Right lung (tissue), 5 donors: ENCODE data around the gene CALML5. TPM values are rescaled to one million over a fixed set of nuclear protein-coding genes. Genes with fewer than 3 reads are reported as not detected.
"Not testable (repeated sequence)": the region's sequence is repeated elsewhere in the genome, so short reads cannot be mapped to it uniquely, and the experiment has no call there.

Experiments used
- DNase-seq, 2 donors: peaks; one replicate each; pipeline ENCODE4 v3.0.0-alpha.2; 2013
- polyA plus RNA-seq, 5 donors: library from polyadenylated mRNA; unstranded; fragments of 120-200 nt; gene quantifications; one replicate each; pipeline versions ENCODE4 v1.2.1 to v1.2.3, GENCODE V29; 2013; ENCODE audit warnings: inconsistent platforms in 1 of 5, low replicate concordance in 1 of 5; ENCODE audit not compliant: insufficient read length in 5 of 5, insufficient read depth in 1 of 5

The CALML5 gene
- polyA plus RNA-seq, 5 donors = not detected

DNA sequence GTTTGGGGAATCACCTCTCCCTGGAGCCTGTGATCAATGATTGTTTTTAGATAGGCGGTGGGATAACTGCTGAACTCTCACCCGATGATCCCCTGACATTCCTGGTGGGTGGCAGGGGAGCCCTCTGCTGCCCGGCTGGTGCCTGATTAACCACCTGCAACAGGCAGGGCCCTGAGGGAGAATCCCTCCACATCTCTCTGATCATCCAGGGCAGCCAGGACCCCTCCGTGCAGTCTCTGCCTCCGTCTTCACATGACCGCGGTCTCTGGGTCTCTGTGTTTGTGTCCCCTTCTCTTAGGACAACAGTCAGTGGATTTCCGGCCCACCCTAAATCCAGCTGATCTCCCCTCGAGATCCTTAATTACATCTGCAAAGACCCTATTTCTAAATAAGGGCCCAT is 17.4 kb downstream of the CALML5 start:
- no peak for DNase-seq

DNA sequence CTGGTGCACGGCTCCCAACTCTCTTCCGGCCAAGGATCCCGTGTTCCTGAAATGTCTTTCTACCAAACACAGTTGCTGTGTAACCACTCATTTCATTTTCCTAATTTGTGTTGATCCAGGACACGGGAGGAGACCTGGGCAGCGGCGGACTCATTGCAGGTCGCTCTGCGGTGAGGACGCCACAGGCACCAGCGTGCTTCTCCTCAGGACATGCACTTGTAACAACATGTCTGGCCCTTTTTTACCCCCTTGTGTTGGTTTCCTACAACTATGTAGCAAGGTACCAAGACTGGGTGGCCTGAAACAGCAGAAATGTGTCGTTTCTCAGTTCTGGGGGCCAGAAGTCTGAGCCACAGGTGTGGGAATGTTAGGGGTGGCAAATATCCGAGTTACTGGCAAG is 18.2 kb downstream of the CALML5 start:
- DNase-seq = no peak

DNA sequence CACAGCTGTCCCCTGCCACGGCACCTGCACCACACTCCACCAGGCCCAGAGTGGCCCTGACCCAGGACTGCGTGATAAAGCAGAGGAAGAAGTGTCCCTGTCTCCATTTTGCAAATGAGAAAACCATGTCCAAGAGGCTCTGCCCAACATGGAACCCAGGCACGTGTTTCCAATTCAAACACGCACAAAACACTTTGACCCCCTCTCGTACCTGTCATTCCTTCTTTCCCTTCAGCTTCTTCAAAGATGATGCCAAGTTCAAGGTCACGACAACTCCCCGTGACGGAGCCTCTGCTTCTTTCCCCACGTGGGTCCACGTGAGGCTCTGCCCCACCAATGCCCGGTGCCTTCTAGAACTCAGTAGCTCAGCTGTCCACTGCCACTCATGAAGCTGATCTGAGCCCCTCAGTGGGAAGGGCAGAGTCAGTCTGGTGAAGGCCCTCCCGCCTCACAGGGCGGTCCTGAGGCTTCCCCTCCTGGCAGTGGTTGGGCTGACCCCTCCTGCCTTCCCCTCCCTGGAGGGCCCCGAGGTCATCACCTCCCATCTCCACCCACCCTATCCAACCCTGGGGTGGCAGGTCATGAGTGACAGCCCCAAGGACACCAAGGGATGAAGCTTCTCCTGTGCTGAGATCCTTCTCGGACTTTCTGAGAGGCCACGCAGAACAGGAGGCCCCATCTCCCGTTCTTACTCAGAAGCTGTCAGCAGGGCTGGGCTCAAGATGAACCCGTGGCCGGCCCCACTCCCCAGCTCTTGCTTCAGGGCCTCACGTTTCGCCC is 19.0 kb downstream of the CALML5 start:
- DNase-seq = no peak

DNA sequence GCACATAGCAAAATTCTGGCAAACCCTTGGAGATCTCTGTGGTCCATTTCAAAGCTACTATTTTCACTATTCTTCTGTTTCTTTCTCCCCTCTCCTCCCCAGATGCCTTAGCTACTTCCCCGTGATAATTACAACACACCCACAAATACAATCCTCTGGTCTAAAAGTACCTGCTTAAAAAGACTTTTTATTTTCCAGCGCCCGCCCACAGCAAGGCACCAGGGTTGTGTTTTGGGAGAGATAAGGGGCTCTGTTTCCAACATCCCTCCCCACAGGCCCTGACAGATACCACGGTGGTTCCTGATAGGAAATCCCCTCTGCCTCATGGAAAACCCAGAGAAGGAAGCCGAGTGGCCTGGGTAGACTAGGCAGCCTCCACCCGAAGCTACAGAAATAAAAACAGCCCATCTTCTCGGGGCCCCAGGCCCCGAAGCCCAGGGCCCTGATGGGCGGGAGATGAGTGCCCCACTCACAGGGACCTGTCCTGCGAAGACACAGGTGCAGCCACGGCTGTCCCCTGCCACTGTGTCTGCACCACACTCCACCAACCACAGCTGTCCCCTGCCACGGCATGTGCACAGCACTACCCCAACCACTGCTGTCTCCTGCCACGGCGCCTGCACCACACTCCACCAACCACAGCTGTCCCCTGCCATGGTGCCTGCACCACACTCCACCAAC is 19.7 kb downstream of the CALML5 start:
- DNase-seq = no peak

DNA sequence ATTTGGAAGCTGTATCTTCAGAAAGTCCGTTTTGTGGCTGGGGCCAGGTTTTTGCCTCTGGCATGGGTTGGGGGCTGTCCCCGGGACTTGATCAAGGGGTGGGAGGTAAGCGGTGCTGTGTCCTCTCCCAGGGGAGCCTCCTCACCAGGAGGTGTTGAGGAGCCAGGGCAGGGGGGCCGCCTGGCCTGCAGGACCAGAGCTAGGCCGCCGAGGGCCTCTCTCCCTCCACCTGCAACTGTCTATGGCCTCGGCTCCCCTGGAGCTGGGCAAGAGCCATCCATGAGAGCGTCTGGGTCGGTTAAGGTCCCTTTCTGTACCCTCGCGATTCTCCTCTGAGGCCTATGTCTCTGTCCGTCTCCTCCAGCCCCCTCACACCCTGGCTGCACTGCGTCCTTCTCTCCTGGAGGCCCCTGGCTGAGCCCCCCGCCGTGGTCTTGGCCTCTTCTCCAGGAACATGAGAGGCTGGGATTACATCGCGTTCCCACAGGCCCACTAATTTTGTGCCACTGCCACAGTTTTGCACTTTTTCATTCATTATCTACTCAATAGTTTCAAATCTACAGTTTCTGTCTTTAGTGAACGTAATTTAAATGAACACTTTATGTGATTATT is 20.6 kb downstream of the CALML5 start:
- no peak for DNase-seq

DNA sequence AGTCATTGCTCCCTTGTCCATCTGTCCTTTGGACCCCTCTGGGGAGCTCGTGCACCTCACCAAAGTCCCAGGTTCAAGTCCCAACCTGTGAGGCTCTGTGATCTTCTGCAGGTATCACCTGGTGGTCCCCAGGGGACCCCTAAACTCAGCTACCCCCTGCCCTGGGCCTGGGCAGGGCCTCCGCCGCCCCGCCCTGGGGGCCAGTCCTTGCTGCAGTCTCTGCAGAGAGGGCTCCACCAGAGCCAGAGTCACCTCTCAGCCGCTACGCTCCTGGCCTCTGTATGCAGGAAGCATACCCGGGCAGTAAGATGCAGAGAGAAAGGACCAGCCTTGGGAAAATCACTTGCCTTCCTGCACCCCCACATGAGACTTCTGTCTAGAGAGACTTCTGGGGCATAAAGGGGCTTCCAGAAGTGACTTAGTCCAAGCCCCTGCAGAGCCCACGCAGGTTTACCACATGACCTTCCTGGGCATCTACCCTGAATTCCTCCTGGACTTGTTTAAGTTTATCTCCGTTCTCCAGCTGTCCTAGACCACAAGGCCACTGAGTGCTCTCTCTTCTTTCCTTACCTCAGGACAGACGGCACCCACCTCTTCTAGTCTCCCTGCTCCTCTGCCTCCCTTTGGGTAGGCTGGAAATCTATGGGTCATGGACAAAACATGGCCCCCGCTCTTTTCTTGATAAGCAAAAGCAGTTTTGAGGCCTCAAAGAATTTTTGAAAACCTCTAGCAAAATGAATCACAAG is 21.2 kb downstream of the CALML5 start:
- no peak for DNase-seq

DNA sequence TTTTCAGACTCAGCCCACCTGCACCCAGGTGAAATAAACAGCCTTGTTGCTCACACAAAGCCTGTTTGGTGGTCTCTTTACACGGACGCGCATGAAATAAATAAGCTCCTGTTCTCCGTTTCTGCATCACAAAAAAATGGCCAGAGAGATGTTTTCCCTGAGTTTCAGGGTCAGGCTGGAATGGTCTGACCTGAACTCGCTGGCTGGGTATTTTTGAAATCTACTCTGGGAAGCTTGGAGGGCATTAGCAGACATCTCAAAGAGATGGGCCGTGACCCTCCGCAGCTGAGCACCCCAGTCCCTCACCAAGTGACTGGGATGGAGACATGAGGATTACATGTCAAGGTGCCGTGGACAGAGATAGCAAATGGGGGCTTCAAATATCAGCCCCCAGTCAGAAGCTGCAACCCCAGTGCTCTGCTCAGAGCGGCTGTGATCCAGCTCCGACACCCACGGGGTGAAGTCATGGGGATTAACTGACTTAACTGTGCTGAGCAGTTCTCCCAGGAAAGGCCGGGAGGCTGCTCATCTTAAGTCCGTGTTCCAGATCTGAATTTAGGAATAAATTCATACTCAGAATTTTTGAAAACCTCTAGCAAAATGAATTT is 22.3 kb downstream of the CALML5 start:
- no peak for DNase-seq

DNA sequence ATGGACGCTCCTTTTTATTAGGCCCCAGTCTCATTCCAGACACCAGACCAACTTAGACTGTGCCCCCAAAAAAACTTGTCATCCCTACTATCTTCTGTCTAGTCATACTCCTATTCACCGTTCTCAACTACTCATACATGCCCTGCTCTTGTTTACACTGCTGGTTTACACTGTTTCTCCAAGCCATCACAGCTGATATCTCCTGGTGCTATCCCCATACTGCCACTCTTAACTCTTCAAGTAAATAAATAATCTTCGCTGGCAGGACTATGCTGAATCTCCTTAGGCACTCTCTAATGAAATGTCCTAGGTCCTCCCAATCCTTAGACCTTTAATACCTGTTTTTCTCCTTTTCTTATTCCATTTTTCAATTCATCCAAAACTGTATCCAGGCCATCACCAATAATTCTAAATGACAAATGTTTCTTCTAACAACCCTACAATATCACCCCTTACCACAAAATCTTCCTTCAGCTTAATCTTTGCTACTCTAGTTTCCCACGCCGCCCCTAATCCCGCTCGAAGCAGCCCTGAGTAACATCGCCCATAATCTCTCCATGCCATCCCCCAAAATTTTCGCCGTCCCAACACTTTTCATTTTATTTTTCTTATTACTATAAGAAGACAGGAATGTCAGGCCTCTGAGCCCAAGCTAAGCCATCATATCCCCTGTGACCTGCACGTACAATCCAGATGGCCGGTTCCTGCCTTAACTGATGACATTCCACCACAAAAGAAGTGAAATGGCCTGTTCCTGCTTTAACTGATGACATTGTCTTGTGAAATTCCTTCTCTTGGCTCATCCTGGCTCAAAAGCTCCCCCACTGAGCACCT is 23.2 kb downstream of the CALML5 start:
- DNase-seq = not testable (repeated sequence)

DNA sequence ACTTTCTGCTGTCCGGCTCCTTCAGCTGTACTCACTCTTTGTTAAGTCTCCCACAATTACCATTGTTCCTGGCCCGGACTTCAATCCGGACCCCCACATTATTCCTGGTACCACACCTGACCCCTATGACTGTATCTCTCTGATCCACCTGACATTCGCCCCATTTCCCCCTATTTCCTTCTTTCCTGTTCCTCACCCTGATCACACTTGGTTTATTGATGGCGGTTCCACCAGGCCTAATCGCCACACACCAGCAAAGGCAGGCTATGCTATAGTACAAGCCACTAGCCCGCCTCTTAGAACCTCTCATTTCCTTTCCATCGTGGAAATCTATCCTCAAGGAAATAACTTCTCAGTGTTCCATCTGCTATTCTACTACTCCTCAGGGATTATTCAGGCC is 24.3 kb downstream of the CALML5 start:
- not testable (repeated sequence) for DNase-seq

DNA sequence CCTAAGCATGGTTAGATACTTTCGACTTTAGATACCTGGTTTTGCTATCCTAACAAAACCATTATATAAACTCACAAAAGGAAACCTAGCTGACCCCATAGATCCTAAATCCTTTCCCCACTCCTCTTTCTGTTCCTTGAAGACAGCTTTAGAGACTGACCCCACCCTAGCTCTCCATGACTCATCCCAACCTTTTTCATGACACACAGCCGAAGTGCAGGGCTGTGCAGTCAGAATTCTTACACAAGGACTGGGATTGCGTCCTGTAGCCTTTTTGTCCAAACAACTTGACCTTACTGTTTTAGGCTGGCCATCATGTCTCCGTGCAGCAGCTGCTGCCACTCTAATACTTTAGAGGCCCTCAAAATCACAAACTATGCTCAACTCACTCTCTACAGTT is 24.7 kb downstream of the CALML5 start:
- DNase-seq = not testable (repeated sequence)

DNA sequence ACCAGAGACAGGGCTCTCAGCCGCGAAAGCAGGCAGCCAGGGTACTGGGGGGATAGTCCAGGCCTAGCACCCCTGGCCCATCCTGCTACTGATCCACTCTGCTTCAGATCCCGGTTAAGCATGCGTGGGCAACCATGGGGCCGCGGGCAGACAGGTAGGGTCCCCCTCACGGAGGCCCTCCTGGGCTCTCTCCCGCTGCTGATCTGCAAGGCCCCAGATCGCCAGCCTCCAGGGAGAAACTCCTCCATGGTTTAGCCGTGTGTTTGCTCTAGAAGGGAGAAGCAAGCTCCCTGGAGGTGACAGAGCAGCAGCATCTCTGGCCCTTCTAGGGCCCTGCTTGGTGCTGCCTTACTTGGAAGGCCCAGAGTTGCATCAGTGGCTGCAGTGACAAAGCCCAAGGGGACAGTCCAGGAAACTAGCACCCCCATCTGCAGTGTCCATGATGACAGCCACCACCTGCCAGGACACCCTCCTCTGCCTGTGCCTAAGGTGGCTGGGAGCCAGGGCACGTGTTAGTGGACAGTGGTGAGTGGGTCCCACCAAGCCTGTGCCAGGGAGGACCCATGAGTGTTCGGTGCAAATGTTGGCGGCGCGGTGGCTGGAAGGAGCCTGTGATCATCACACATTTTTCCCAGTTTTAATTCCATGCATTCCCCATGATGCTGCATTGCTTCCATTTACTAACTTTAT is 29.2 kb downstream of the CALML5 start:
- no peak for DNase-seq

DNA sequence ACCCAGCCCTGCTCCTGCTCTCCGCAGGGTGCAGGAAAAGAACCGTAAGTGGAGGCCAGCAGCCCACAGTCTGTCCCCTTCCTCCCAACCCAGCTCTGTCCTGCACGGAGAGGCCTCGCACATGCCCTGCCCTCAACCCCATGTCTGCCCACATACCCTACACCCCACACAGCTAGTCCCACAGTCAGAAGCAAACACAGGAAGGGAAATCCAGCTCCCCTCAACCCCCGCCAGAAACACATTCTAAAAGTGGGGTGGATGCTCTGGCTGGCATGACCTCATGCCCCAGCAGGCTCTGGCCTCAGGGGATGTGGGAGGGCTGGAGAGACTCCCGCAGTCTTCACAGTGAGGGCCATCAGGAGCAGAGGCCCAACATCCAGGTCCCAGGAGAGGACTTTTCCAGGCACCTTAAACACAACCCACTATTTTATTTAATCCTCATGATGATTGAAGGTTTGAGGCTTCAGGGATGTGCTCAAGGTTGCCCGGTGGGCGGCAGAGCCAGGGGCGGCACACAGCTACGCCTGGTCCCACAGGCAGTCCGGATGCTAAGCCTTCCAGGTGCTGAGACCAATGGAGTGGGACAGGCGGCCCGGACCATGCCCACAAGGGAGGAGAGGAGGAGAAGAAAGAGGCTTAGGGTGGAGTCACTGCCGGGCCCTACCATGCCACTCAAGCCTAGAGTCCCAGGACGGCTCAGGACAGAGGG is 29.9 kb downstream of the CALML5 start:
- DNase-seq = no peak

DNA sequence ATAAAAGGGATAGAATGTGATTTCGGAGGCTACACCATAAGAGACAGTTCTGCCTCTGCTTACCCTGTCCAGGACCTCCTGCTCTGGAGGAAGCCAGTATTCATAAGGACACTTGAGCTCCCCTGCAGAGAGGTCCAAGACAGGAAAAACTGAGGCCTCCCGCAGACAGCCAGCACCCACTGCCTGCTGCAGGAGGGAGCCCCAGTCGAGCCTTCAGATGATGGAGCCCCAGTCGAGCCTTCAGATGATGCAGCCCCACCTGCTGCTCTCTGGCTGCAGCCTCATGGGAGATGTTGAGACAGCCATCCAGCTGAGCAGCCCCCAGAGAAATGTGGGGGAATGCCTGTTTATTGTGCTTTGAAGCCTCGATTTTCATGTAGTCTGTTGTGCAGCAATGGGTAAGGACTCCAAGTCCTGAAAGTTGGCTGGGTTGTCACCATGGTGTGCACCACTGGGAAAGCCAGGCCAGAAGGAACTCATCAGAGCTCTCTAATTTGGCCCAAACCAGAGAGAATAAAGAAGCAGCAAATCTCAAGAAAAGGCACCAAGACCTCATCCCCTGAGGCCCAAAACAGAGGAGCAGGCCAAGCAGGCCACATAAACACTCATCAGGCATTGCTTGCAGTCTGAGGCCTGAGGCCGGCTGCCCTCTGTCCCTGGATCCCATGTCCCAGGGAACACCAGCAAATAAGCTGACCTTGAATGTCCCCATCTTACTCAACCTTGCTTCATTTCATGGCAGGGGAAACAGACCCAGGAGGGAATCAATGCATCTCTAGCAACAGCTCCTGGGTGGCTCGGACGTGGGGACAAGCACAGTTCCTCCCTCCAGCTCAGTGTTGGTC is 30.9 kb downstream of the CALML5 start:
- DNase-seq = no peak

DNA sequence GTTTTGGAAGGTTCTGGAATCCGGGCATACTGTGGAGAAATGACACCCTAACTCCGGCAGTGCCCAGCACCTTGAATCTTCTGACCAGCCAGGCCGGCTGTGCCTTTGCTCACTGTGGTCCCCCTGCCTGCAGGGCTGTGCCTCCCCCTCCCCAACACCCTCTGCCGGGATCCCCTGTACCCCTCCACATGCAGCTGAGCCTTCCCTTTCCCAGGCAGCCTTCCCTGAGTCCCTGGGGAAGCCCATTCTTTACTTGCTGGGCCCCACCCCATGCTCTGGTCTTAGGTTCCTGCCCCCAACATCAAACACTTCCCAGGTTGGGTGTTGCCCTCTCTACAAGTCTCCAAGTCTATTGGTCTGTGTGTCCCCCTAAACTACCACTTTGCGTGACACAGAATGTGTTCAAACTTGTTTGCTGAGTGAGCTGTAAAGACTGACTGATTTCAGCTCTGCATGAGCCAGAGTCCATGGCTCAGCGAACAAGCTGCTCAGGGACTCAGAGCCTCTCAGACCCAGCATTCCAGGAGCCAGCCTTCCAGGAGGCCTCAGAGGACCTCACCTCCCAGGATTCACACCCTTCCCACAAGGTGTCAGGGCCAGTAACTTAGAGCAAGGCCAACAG is 31.6 kb downstream of the CALML5 start:
- DNase-seq = no peak

DNA sequence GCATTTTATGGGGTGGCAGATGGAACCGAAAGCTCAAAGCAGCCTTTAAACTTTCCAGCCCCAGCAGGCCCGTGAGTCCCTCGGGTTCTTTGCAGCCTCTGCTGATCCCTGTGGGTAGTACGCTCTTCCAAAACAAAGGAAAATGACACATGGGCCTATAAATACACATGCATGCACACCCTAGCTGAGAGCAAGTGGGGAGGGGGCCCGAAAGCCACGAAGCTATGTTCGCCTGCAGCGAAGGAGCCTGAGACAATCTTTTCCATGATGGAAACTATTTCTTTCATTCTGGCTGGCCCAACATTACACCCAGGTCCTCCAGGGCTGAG is 32.2 kb downstream of the CALML5 start:
- DNase-seq = no peak

DNA sequence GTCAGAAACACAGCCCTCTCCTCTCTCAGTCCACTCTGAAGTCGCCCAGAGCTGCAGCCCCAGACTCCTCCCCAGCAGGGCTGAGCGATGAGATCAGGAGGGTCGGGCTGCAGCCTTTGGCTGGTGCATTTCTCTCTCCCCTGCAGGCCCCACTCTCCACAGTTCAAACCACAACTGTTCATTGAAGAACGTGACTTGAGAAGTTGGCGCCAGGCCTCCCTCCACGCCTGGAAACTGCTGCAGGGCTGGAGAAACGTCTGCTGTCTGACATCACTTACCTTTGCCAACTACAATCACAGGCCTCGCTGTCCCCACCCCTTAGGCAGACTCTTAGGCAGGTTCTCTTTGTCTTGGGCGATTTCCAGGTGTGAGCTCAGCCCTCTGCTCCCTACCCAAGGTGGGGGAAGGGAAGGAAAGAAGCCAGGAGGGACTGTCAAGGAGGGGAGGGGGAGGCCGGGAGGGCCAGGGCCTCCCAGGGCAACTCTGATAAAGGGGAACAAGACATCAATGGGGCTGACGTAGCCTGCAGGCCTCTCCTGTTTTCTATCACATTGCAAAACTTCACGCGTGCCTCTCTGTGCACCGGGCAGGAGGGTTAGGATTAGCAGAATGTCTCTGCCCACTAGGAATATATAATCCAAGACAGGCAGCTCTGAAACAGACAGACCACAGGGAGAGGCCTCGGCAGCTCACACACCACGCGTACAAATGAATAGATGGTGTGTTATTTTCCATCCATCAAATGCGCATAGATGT is 32.7 kb downstream of the CALML5 start:
- peak; percentile 78 to 81 for DNase-seq

DNA sequence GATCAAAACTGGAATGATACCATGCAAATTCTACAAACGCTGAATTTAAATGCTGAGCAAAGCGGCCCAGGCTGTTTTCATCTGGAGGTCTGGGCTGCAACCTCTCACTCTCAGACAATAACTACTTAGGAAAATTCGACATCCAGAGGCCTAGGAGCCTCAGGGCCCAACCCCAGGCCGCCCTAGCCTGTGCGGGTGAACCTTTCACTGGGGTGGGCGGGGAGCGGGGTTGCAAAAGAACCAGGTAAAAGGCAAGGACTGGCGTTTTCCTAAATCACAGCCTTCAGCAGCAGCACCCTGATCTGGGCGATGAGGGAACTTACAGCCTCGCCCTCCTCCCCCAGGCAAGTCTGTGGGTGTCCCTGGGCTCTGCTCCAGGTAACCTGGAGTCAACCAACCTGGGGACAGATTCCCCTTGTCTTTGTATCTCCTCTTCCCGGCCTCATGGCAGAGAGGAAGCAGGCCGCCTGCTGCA is 33.4 kb downstream of the CALML5 start:
- no peak for DNase-seq
